ENCODE results near the gene MEGF11.

The MEGF11 gene

DNA sequence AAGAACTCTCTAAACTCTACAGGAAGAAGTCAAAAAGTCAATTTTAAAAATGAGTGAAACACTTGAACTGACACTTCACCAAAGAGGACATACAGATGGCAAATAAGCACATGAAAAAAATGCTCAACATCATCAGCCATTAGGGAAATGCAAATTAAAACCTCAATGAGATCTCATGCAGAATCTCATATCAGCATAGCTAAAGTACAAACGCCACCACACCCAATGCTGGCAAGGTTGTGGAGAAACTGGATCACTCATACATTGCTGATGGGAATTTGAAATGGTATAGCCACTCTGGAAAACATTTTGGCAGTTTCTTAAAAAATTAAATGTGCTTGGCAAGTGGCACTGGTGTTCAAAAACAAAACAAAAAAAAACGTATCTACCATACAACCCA is 34.2 kb downstream of the MEGF11 start:
- DNase-seq (ENCODE audit: low read depth in 3 of 3) = no peak

DNA sequence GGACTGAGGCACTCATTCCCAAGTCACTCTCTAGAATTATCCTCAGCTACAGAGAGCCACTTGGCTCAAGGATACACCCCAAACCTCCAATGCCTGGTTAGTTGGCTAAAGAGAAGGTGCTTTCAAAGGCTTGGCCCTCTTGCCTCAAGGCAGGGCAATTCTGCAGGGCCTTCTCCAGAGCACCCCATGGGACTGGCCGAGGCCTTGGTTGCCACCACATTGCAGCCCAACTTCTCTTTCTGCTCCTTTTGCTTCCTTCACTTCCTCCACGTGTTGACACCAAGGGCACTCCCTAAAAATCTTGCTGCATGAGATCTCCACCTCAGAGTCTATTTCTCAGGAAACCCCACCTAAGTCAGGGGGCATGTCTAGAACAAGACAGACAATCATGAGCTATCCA is 36.7 kb downstream of the MEGF11 start:
- DNase-seq (ENCODE audit: low read depth in 3 of 3) = no peak

GRCh38 chr15:66215811-66216210 is 37.7 kb downstream of the MEGF11 start:
- DNase-seq (ENCODE audit: low read depth in 3 of 3) = no peak

DNA sequence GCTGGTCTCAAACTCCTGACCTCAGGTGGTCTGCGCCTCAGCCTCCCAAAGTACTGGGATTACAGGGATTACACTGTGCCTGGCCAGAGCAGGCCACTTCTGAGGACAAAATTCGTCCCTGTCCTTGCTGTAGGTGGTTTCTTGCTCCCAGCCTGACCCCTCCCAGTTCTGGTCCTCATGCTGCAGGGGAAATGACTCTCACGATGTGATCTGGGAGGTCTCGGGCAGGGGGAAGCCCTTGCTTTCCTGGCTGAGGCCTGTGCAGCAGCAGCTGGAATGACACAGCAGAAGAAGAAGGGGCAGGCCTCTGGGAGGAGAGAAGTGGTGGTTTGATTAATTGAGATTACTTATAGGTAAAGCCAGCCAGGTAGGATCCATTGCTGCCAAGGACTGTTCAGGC is 39.3 kb downstream of the MEGF11 start:
- DNase-seq (ENCODE audit: low read depth in 3 of 3) = no peak

DNA sequence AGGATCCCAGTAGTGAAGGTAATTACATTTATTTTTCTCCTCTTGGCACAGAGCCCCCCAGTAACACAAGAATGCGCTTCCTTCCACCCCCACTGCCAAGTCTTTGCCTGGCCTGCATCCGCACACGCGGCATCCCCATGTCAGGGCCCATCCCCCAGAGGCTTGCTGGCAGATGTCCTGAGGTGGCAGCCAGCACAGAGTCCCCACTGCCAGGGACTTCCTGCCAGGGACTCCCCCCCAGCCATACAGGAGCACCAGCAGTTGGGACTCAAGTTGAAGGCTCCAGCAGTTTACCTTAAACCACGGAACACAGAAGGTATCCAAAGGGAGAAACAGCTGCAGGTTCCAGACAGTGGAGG is 41.0 kb downstream of the MEGF11 start:
- no peak for DNase-seq (ENCODE audit: low read depth in 3 of 3)

GRCh38 chr15:66211670-66212562 is 41.6 kb downstream of the MEGF11 start:
- no peak for DNase-seq (ENCODE audit: low read depth in 3 of 3)

- DNase-seq (ENCODE audit: low read depth in 3 of 3) = no peak
These were observed 42.9 kb downstream of the MEGF11 start for GRCh38 chr15:66210684-66211083.

GRCh38 chr15:66198757-66199156 is 54.8 kb downstream of the MEGF11 start:
- DNase-seq (ENCODE audit: low read depth in 3 of 3) = no peak

DNA sequence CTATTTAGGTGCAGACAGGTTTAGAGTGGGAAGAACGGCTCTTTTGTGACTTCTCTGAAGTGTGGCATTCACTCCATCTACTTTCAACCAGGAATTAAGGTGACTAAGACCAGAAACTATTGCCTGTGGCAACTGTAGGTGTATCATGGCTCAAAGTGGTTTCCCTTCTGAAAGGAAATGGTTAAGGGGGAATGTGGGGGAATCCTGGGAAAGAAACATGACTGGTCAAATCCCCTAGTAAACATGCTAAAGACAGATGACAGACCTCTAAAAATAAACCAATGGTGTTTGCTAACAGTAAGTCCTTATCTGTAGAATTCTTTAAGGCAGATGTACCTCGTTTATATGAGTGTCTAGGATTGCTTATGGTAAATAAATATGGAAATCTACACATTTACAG is 56.9 kb downstream of the MEGF11 start:
- DNase-seq (ENCODE audit: low read depth in 3 of 3) = no peak

GRCh38 chr15:66195621-66196230 is 57.8 kb downstream of the MEGF11 start:
- DNase-seq (ENCODE audit: low read depth in 3 of 3) = no peak

DNA sequence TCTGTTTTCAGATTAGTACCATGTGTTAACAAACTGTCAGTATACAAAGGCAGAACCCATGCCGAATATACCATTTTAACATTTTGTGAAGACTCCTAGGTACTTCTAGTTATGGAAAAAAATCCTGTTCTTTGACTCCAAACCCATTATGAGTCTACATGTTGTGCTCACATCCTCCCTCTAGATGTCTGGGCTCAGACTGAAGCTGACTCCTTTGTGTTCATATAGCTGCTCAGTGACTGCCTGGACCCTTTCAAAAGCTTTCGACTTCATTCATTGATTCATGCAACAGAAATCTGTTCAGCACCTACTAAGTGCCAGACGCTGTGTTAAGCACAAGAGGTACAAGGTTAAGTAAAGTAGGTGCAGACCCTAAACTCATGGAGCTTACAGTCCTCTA is 60.5 kb downstream of the MEGF11 start:
- no peak for DNase-seq (ENCODE audit: low read depth in 3 of 3)

DNA sequence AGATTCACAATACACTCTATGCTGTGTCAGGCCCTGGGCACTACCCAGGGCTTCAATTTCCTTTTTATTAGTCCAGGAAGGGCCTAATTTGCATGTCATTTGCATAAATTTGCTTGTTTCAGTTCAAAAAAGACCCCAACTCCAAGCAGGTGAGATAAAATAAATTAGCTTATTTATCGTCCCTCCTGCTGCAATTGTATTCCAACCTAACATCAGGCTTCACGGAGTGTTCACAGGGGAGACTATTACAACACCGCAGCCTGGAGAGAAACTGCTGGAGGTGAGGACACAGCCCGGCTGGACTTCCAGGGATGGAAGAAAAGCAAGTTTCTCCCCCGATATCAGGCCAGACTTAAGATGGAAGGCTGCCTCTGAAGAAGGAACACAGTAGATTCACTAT is 62.8 kb downstream of the MEGF11 start:
- DNase-seq (ENCODE audit: low read depth in 3 of 3) = no peak

DNA sequence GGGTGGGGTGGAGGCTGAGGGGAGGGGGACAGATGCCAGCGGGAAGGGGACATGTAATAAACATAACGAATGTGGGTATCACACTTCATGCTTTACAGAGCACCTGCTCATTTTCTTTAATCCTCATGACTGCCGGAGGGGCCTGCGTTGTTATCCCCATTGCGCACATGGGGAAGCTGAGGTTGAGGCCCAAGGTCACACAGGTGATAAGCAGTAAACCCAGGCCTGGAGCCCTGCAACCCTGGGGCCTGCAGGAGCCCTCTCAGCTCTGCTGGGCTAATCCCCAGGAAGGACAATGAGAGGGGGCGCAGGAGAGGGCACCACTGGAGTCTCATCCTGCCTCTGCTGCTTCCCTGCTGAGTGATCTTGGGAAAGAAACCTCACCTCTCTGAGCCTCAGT is 64.3 kb downstream of the MEGF11 start:
- DNase-seq (ENCODE audit: low read depth in 3 of 3) = no peak

- no peak for DNase-seq (ENCODE audit: low read depth in 3 of 3)
These were observed 65.1 kb downstream of the MEGF11 start for GRCh38 chr15:66188464-66188863.

GRCh38 chr15:66187271-66187670 is 66.3 kb downstream of the MEGF11 start:
- DNase-seq (ENCODE audit: low read depth in 3 of 3) = no peak

GRCh38 chr15:66186049-66186825 is 67.3 kb downstream of the MEGF11 start:
- no peak for DNase-seq (ENCODE audit: low read depth in 3 of 3)

DNA sequence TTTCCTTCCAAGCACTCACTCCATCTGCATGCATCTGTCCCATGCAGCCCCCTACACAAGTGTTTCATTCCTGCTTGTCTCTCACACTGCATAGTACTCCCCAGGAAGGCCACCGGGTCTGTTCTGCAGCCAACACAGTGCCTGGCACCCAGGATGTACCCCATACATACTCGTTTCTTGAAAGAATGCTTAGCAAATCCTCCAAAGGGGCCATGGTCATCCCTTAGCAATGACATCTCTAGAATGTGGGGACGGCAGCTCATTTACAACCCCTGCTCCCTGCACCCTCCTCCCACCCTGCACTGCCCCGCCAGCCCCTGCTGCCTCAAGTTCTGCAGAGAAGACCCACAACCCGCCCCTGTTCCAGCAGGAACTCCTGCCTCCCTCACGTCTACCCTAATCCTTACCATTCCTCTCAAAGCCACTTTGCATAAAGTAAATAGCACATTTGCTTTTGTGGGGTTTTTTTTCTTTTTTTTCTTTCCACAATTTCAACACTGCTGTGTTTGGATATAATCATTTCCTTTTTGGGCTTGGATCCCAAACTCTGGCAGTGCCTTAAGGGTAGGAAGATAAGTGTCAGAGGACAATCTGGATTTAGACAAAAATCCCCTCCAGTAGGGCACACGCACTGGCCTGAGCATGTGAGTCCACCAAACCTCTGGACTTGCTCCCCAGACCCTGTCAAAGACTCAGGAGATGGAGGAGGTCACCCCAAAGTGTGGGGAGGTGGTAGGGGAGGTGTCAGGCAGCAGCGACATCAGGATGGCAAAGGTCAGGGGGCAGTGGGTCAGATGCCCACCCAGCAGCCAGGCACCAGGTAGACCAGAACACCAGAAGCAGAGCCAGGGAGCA is 68.4 kb downstream of the MEGF11 start:
- no peak for DNase-seq (ENCODE audit: low read depth in 3 of 3)

DNA sequence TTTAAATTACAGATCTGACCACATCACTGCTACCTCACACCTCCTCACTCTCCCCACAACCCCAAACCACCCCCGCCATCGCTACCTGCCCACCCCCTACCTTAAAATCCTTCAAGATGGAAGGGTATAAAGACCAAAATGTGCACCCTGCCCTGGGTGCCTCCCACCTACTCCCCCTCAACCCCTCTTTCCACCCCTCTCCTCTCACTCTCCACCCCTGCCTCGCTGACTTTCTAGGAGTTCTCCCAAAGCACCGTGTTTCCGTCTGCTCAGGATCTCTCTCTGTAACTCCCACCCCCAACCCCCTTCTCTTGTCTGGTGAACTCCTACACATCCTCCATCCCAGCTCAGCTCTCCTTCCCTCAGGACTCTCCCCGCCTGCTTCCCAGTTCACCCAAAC is 69.1 kb downstream of the MEGF11 start:
- DNase-seq (ENCODE audit: low read depth in 3 of 3) = no peak

DNA sequence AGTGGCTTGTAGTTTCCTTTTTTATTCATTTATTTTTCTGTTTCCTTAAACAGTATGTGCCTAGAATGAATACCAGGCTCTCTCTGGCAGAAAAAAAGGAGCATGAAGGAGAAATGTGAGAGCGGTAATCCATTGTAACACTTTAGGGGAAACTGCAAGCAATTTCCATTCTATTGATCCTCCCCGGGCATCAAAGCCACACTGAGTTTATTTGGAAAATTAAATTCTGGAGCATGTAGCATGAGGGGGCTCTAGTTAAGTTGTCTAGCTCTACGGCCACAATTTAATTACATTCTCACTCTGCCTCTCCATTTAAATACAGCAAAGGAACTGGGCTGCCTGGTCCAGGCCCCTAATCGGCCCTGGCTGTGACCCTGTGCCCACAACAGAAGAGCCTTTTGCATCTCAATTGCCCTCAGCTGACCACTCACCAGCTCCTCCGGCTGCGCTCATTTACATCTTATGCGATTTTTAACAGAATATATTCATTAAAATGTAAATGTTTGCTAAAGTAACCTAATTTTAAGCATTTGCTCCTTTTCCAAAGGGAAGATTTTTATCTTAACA is 72.9 kb downstream of the MEGF11 start:
- DNase-seq (ENCODE audit: low read depth in 3 of 3) = no peak

- DNase-seq (ENCODE audit: low read depth in 3 of 3) = no peak
These were observed 75.0 kb downstream of the MEGF11 start for GRCh38 chr15:66178531-66178910.

GRCh38 chr15:66172324-66172980 is 81.1 kb downstream of the MEGF11 start:
- no peak for DNase-seq (ENCODE audit: low read depth in 3 of 3)
